ENCODE results near the gene SHE.
"Not testable (repeated sequence)": the region's sequence is repeated elsewhere in the genome, so short reads cannot be mapped to it uniquely, and the experiment has no call there.

SHE gene

GRCh38 chr1:154489695-154490274, 12.4 kb downstream of the SHE start:
- Histone ChIP-seq H3K36me3 (ENCODE audit: control insufficient read depth, low read depth, low read length) (no peaks in the 10 kb centered on the region), H3K27ac (ENCODE audit: low read length) (no peak overlapping the region), H3K9ac (ENCODE audit: low read length) (no peak overlapping the region), H3K4me3 (ENCODE audit: low read length) (no peak overlapping the region), H3K9me3 (ENCODE audit: control insufficient read depth, low read depth, low read length) (no peaks in the 10 kb centered on the region), H3K4me1 (ENCODE audit: control insufficient read depth, low read depth, low read length) (peaks cover 14% of the 10 kb centered on the region), H3K27me3 (ENCODE audit: control insufficient read depth, insufficient read depth, low read length) (no peaks in the 10 kb centered on the region)

DNA sequence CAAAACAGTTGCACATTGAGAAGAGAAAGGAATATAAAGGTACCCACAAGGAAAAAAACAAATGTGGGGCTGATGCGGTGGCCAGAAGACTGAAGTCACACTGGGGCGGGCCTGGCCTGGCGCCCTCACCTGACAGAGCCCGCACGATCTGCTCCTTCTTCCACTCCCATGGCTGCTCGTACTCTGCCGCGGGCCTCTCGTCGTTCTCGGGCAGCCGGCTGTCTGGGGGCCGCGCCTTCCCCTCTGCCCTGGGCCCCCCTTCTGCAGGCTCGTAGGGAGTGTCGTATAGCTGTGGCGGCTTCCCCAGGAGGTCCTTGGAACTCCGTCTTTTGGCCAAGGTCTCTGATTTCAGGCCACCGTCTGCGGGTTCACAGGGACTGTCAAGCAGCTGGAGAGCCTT, 13.3 kb downstream of the SHE start:
- no peak overlapping the region for H3K27ac ChIP-seq (ENCODE audit: low read length)
- peaks cover 14% of the 10 kb centered on the region for H3K4me1 ChIP-seq (ENCODE audit: control insufficient read depth, low read depth, low read length)
- H3K9me3 ChIP-seq (ENCODE audit: control insufficient read depth, low read depth, low read length): no peaks in the 10 kb centered on the region
- H3K4me3 ChIP-seq (ENCODE audit: low read length): no peak overlapping the region
- no peaks in the 10 kb centered on the region for H3K27me3 ChIP-seq (ENCODE audit: control insufficient read depth, insufficient read depth, low read length)
- no peak overlapping the region for H3K9ac ChIP-seq (ENCODE audit: low read length)
- no peaks in the 10 kb centered on the region for H3K36me3 ChIP-seq (ENCODE audit: control insufficient read depth, low read depth, low read length)

GRCh38 chr1:154486756-154487155, 15.5 kb downstream of the SHE start:
- not testable (repeated sequence) for H3K27me3 ChIP-seq (ENCODE audit: control insufficient read depth, insufficient read depth, low read length); H3K9me3 ChIP-seq (ENCODE audit: control insufficient read depth, low read depth, low read length); H3K4me1 ChIP-seq (ENCODE audit: control insufficient read depth, low read depth, low read length); H3K4me3 ChIP-seq (ENCODE audit: low read length); H3K9ac ChIP-seq (ENCODE audit: low read length); H3K27ac ChIP-seq (ENCODE audit: low read length); H3K36me3 ChIP-seq (ENCODE audit: control insufficient read depth, low read depth, low read length)

- H3K9ac ChIP-seq (ENCODE audit: low read length): no peak overlapping the region
- H3K36me3 ChIP-seq (ENCODE audit: control insufficient read depth, low read depth, low read length): no peaks in the 10 kb centered on the region
- H3K27me3 ChIP-seq (ENCODE audit: control insufficient read depth, insufficient read depth, low read length): no peaks in the 10 kb centered on the region
- H3K9me3 ChIP-seq (ENCODE audit: control insufficient read depth, low read depth, low read length): no peaks in the 10 kb centered on the region
- H3K27ac ChIP-seq (ENCODE audit: low read length): no peak overlapping the region
- H3K4me3 ChIP-seq (ENCODE audit: low read length): no peak overlapping the region
- H3K4me1 ChIP-seq (ENCODE audit: control insufficient read depth, low read depth, low read length): no peaks in the 10 kb centered on the region
Observed at GRCh38 chr1:154485910-154486496, 16.2 kb downstream of the SHE start.

- no peaks in the 10 kb centered on the region for H3K4me1 ChIP-seq (ENCODE audit: control insufficient read depth, low read depth, low read length)
- no peaks in the 10 kb centered on the region for H3K9me3 ChIP-seq (ENCODE audit: control insufficient read depth, low read depth, low read length)
- H3K9ac ChIP-seq (ENCODE audit: low read length): no peak overlapping the region
- no peak overlapping the region for H3K4me3 ChIP-seq (ENCODE audit: low read length)
- no peak overlapping the region for H3K27ac ChIP-seq (ENCODE audit: low read length)
- no peaks in the 10 kb centered on the region for H3K36me3 ChIP-seq (ENCODE audit: control insufficient read depth, low read depth, low read length)
- H3K27me3 ChIP-seq (ENCODE audit: control insufficient read depth, insufficient read depth, low read length): no peaks in the 10 kb centered on the region
Observed at GRCh38 chr1:154485106-154485505, 17.1 kb downstream of the SHE start.

- no peak overlapping the region for H3K27ac ChIP-seq (ENCODE audit: low read length)
- H3K4me3 ChIP-seq (ENCODE audit: low read length): no peak overlapping the region
Observed at GRCh38 chr1:154483941-154484803, 18.0 kb downstream of the SHE start.

GRCh38 chr1:154481053-154481452, 21.2 kb downstream of the SHE start:
- H3K4me1 ChIP-seq (ENCODE audit: control insufficient read depth, low read depth, low read length): no peaks in the 10 kb centered on the region
- H3K9ac ChIP-seq (ENCODE audit: low read length): no peak overlapping the region
- H3K36me3 ChIP-seq (ENCODE audit: control insufficient read depth, low read depth, low read length): no peaks in the 10 kb centered on the region

More at GRCh38 chr1:154483941-154484803, 18.0 kb downstream of the SHE start:
- no peaks in the 10 kb centered on the region for H3K4me1 ChIP-seq (ENCODE audit: control insufficient read depth, low read depth, low read length)
- H3K27me3 ChIP-seq (ENCODE audit: control insufficient read depth, insufficient read depth, low read length): no peaks in the 10 kb centered on the region
- no peaks in the 10 kb centered on the region for H3K9me3 ChIP-seq (ENCODE audit: control insufficient read depth, low read depth, low read length)
- no peaks in the 10 kb centered on the region for H3K36me3 ChIP-seq (ENCODE audit: control insufficient read depth, low read depth, low read length)
- H3K9ac ChIP-seq (ENCODE audit: low read length): no peak overlapping the region

DNA sequence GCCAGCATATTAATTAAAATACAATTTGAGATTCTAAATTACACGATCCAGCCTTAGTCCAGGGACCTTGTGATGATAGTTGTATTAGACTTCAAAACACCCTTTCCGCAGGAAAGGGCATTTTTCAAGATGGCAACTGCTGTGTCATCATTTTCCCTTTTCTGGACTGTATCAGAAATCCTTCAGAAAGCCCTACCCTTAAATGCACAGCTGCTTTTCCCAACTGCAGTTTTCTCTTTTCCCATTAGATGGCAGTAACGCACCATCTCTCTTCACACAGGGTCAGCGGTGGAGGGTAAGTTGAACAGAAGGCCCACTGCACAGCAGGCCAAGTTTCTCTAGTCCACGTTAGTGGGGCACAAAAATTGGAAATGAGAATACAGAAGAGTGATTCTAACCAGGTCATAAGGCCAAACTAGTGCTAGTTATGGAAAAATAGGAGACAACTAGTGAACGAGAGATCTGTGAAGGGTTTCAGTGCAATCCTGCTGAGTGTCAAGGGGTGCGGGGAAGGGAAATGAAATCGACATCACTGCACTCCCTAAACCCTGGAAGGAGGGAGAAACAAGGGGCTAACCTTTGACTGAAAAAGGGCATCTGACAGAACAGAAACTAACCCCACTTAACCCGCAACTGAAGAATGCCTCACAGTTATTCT, 22.3 kb downstream of the SHE start:
- Histone ChIP-seq H3K36me3 (ENCODE audit: control insufficient read depth, low read depth, low read length) (no peaks in the 10 kb centered on the region), H3K27ac (ENCODE audit: low read length) (no peak overlapping the region), H3K4me1 (ENCODE audit: control insufficient read depth, low read depth, low read length) (no peaks in the 10 kb centered on the region), H3K4me3 (ENCODE audit: low read length) (no peak overlapping the region), H3K9ac (ENCODE audit: low read length) (no peak overlapping the region), H3K27me3 (ENCODE audit: control insufficient read depth, insufficient read depth, low read length) (no peaks in the 10 kb centered on the region), H3K9me3 (ENCODE audit: control insufficient read depth, low read depth, low read length) (no peaks in the 10 kb centered on the region)

More at GRCh38 chr1:154481053-154481452, 21.2 kb downstream of the SHE start:
- Histone ChIP-seq H3K4me3 (ENCODE audit: low read length) (no peak overlapping the region), H3K27me3 (ENCODE audit: control insufficient read depth, insufficient read depth, low read length) (no peaks in the 10 kb centered on the region), H3K27ac (ENCODE audit: low read length) (no peak overlapping the region), H3K9me3 (ENCODE audit: control insufficient read depth, low read depth, low read length) (no peaks in the 10 kb centered on the region)

DNA sequence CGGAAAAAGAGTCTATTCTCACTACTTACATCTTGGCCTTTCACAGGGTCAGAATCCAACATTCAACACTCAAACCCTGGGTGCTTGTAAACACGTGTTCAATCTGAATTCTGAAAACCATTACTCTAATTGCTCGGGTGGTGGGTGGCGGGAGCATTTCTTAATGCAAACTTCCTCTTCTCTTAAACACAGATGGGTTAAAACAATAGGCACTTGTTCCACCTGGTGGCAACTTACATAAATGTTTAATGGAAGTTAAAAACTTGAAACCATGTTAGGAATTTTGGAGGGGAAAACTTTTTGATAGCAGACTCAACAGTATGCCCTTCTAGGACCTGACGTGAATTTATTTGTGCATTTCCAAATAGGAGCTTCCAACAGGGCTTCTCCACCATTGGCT, 23.6 kb downstream of the SHE start:
- no peak overlapping the region for H3K9ac ChIP-seq (ENCODE audit: low read length)

DNA sequence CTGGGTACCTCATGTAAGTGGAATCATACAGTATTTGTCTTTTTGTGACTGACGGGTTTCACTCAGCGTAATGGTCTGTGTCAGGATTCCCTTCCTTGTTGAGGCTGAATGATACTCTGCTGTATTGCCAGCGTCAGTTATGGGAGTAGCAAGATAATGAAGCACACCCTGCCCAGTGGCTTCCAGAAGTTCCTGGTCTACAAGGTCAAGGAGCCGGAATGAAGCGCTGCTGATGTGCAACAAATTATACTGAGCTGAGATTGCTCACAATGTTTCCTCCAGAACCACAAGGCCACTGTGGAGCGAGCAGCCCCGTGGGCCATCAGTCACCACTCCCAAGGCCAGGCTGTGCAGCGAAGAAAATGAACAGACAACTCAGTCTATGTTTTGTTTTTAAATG, 24.2 kb downstream of the SHE start:
- Histone ChIP-seq H3K9ac (ENCODE audit: low read length) (no peak overlapping the region), H3K9me3 (ENCODE audit: control insufficient read depth, low read depth, low read length) (no peaks in the 10 kb centered on the region), H3K27me3 (ENCODE audit: control insufficient read depth, insufficient read depth, low read length) (no peaks in the 10 kb centered on the region), H3K27ac (ENCODE audit: low read length) (no peak overlapping the region), H3K36me3 (ENCODE audit: control insufficient read depth, low read depth, low read length) (no peaks in the 10 kb centered on the region), H3K4me3 (ENCODE audit: low read length) (no peak overlapping the region), H3K4me1 (ENCODE audit: control insufficient read depth, low read depth, low read length) (no peaks in the 10 kb centered on the region)

More for the DNA sequence above, 23.6 kb downstream of the SHE start:
- Histone ChIP-seq H3K9me3 (ENCODE audit: control insufficient read depth, low read depth, low read length) (no peaks in the 10 kb centered on the region), H3K36me3 (ENCODE audit: control insufficient read depth, low read depth, low read length) (no peaks in the 10 kb centered on the region), H3K4me1 (ENCODE audit: control insufficient read depth, low read depth, low read length) (no peaks in the 10 kb centered on the region), H3K27me3 (ENCODE audit: control insufficient read depth, insufficient read depth, low read length) (no peaks in the 10 kb centered on the region), H3K27ac (ENCODE audit: low read length) (no peak overlapping the region), H3K4me3 (ENCODE audit: low read length) (no peak overlapping the region)

DNA sequence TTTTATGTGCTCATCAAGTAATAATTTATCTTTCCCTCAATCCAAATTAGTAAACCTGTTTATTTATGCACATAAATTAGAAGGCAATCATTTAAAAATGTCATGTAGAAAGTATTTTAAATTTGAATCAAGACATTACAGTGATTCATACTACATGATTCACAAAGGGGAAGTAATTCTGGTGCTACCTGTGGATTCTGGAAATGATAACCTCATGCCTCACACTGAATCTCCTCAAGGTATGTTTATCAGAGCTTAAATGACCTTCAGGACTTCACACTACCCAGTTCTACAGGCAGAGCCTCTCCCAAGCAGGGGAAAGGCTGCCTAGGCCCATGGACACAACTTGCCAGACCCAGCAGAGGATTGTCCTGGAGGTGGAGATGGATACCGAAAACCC, 25.4 kb downstream of the SHE start:
- H3K4me3 ChIP-seq (ENCODE audit: low read length): no peak overlapping the region
- H3K9me3 ChIP-seq (ENCODE audit: control insufficient read depth, low read depth, low read length): no peaks in the 10 kb centered on the region
- no peaks in the 10 kb centered on the region for H3K27me3 ChIP-seq (ENCODE audit: control insufficient read depth, insufficient read depth, low read length)
- H3K4me1 ChIP-seq (ENCODE audit: control insufficient read depth, low read depth, low read length): no peaks in the 10 kb centered on the region
- no peak overlapping the region for H3K9ac ChIP-seq (ENCODE audit: low read length)
- no peaks in the 10 kb centered on the region for H3K36me3 ChIP-seq (ENCODE audit: control insufficient read depth, low read depth, low read length)
- no peak overlapping the region for H3K27ac ChIP-seq (ENCODE audit: low read length)
